Ovary (tissue), 9 donors: ENCODE results near the gene LYRM1. TPM values are rescaled to one million over a fixed set of nuclear protein-coding genes. Genes with fewer than 3 reads are reported as not detected.

Experiments used
- DNase-seq, 5 donors: peaks; one replicate each; pipeline ENCODE4 v3.0.0-alpha.2; 2019 to 2020
- H3K27ac ChIP-seq, 2 donors: fragments of 200-600 bp; one replicate each; pipeline versions ENCODE4 v1.5.1 to v1.8.0; 2019 to 2022
- H3K27me3 ChIP-seq: fragments of 200-600 bp; one replicate; pipeline ENCODE4 v1.8.0; 2022
- H3K36me3 ChIP-seq: fragments of 200-600 bp; sonication (generic); one replicate; pipeline ENCODE4 v1.5.1; 2019
- H3K4me1 ChIP-seq: one replicate; pipeline ENCODE4 v1.8.1; 2013; ENCODE audit warnings: mild to moderate bottlenecking, moderate library complexity; ENCODE audit not compliant: insufficient read depth
- H3K4me3 ChIP-seq: fragments of 200-600 bp; sonication (generic); one replicate; pipeline ENCODE4 v1.5.1; 2017
- H3K9me3 ChIP-seq, 2 donors: fragments of 200-600 bp in 1 of 2; sonication (generic) in 1 of 2; one replicate each; pipeline versions ENCODE4 v1.5.1 to v1.8.1; 2013 to 2019; ENCODE audit warnings: mild to moderate bottlenecking in 1 of 2, moderate library complexity in 1 of 2
- EP300 ChIP-seq: sonication (generic); formaldehyde crosslinking; IDR thresholded peaks from one replicate; pipeline ENCODE4 v1.6.1; 2017; ENCODE audit warnings: antibody characterized with exemption
- POLR2A ChIP-seq: fragments of 450-650 bp; IDR thresholded peaks from one replicate; pipeline ENCODE4 v1.6.1; 2017; ENCODE audit warnings: antibody characterized with exemption, mild to moderate bottlenecking, moderate library complexity
- WGBS, 3 donors: extraction: QIAGEN DNeasy Blood & Tissue Kit in 1 of 3; methylation state at CpG; one replicate each; pipeline versions ENCODE4 v1.1.5 to v1.1.7; 2013 to 2017; 5-methylcytosine and 5-hydroxymethylcytosine counted together
- intact Hi-C, 4 donors: fragments of 100-400 bp; cut with DNase I; formaldehyde crosslinking; loops; one replicate each; pipeline versions ENCODE4 v1.11.0 to v1.15.1; 2022 to 2023
- polyA plus RNA-seq, 2 donors: library from polyadenylated mRNA; stranded (reverse); fragments of 200-250 nt in 1 of 2; fragments of 350-450 nt in 1 of 2; fragmentation: Illumina TruSeq in 1 of 2; extraction: RNeasy Lipid Tissue Mini Kit (QIAGEN cat#74804) in 1 of 2; gene quantifications; one replicate each; pipeline ENCODE4 v1.2.3, GENCODE V29; 2013 to 2014
- total RNA-seq, 7 donors: library from RNA; depleted of rRNA in 2 of 7; stranded (reverse); fragments of >200 nt in 2 of 7; fragmentation: NEBNext Ultra II Directional in 3 of 7; extraction: Animal tissue kit (Norgen Biotek cat#: 25700) in 3 of 7; gene quantifications; one replicate each; pipeline versions ENCODE4 v1.1.0 to v1.2.4, GENCODE V29; 2016 to 2023
- TF ChIP-seq, protein P1 (sequence below), 3 donors: fragments of 450-650 bp in 2 of 3; fragments of 200-600 bp in 1 of 3; IDR thresholded peaks; one replicate each; pipeline versions ENCODE4 v1.5.1 to v1.8.0; 2016 to 2022; ENCODE audit warnings: antibody characterized with exemption in 3 of 3, mild to moderate bottlenecking in 1 of 3
- donor health status: DM: no; HTN: no; CAD: no; lungs with moderate emphysema.
- donor health status: DM: no; HTN: no; CAD: no.
- donor health status: Bipolar disorder and iron deficiency.
- donor health status: DM: yes; HTN: yes; CAD: no.
- donor health status: DM: no; HTN: no; CAD: no.
- donor health status: DM: yes; HTN: yes; CAD: no.

Gene LYRM1
- total and polyA plus RNA-seq, 9 donors: 31.6 to 64.5 (median 43.9) TPM

DNA sequence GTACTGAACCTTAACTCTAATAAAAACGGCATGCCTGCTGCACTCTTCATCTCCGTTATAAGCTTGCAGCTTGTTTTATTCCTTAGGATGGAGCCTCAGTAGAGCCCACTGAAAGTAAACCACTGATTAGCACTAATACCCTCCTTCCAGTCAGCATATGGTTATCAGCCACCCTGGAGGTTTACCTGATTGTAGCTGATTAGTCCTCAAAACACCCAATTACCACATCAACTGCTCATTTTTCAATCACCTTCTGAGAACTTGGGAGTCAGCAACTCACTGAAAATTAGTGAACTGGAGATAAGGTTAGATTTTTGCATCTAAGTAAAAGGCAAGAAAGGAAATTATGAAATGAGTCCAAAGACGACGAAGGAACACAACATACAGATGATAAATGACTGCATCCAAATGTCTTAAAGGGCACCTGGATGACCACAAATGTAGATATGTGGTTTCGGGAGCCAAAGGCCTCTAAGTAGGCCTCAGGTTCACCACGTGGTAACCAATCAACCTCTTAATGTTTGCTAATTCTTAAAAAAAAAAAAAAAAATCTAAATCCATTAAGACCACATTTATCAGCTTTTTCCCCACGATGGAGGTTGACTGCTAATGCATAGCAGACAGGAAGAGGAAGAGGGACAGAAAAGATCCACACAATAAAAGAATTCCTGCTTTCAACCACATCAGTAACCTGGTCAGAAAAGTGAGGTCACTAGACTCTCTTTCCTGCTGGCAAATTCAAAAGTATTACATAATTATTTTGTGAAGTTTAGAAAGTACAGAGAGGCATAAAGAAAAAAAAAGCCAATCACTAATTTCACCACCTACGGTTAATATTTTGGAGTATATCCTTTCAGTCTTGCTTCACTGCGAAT, 28.4 kb upstream of the LYRM1 start:
- DNase-seq: no peak
- TF ChIP-seq, protein P1, sequence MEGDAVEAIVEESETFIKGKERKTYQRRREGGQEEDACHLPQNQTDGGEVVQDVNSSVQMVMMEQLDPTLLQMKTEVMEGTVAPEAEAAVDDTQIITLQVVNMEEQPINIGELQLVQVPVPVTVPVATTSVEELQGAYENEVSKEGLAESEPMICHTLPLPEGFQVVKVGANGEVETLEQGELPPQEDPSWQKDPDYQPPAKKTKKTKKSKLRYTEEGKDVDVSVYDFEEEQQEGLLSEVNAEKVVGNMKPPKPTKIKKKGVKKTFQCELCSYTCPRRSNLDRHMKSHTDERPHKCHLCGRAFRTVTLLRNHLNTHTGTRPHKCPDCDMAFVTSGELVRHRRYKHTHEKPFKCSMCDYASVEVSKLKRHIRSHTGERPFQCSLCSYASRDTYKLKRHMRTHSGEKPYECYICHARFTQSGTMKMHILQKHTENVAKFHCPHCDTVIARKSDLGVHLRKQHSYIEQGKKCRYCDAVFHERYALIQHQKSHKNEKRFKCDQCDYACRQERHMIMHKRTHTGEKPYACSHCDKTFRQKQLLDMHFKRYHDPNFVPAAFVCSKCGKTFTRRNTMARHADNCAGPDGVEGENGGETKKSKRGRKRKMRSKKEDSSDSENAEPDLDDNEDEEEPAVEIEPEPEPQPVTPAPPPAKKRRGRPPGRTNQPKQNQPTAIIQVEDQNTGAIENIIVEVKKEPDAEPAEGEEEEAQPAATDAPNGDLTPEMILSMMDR (IDR thresholded peaks at IDR 0.05): no peak
- TF ChIP-seq EP300: no peak
- no peak for TF ChIP-seq POLR2A
- Histone ChIP-seq H3K27me3 (no peaks in the 10 kb centered on the region), H3K36me3 (no peaks in the 10 kb centered on the region), H3K4me3 (no peak overlapping the region), H3K9me3 (no peaks in the 10 kb centered on the region), H3K27ac (no peak overlapping the region), H3K4me1 (peaks cover 10% of the 10 kb centered on the region)
- 62 to 82% (median 76%) methylated on average over 9 of the region's 9 CpGs for WGBS, 3 donors
- intact Hi-C loops: no loop called here

DNA sequence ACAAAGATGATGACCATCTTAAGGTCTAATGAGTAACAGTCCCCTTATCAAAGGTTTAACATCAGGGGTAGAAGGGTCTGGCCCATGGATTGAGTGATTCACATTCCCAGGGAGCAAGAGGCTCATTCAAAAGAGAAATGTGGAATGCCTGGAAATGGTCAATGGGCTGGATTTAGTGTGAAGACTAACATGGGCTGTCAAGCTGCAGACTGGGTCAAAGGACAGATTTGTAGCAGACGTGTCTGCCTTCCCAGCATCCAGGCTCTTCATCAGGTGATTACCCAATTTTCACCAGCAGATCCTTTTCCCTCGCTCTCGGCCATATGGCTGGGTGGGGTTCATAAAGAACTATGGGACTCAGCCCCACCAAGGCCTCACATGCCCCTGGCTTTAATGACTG, 27.2 kb upstream of the LYRM1 start:
- Histone ChIP-seq H3K9me3 (no peaks in the 10 kb centered on the region), H3K27ac (no peak overlapping the region), H3K4me1 (peaks cover 9% of the 10 kb centered on the region), H3K4me3 (no peak overlapping the region), H3K27me3 (no peaks in the 10 kb centered on the region), H3K36me3 (no peaks in the 10 kb centered on the region)
- TF ChIP-seq EP300: no peak
- TF ChIP-seq, protein P1 (IDR thresholded peaks at IDR 0.05): no peak
- TF ChIP-seq POLR2A: no peak
- intact Hi-C loops: no loop called here
- 92 to 100% (median 97%) methylated on average over 3 of the region's 3 CpGs for WGBS, 3 donors
- no peak for DNase-seq

DNA sequence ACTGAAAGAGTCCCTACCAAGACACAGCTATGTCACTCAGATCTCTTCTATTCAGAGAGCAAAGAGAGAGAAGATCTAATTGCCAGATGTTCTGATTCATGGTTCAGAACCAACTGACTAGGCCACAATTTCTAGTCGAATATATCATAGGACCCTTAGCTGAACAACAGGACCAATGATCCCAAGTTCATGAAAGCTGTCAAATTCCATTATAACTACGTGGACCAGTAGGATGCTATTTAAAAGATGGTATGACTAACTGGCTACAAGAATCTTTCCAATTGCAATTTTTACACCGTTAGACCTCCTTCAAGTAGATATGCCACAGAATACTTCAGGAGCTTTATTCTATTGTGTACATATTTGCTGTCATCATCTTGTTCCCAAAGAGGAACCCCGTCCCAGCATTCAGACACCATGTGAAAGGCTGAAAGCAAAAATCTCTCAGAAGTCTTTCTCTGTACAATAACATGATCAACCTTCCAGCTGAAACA, 26.4 kb upstream of the LYRM1 start:
- intact Hi-C loops: no loop called here
- H3K27me3 ChIP-seq: no peaks in the 10 kb centered on the region
- H3K4me3 ChIP-seq: no peak overlapping the region
- DNase-seq: no peak
- 92 to 96% (median 96%) methylated on average over 4 of the region's 4 CpGs for WGBS, 3 donors
- H3K36me3 ChIP-seq: no peaks in the 10 kb centered on the region
- no peak overlapping the region for H3K27ac ChIP-seq
- TF ChIP-seq, protein P1 (IDR thresholded peaks at IDR 0.05): no peak
- TF ChIP-seq POLR2A (no peak), EP300 (no peak)
- no peaks in the 10 kb centered on the region for H3K9me3 ChIP-seq
- H3K4me1 ChIP-seq: peaks cover 4% of the 10 kb centered on the region

DNA sequence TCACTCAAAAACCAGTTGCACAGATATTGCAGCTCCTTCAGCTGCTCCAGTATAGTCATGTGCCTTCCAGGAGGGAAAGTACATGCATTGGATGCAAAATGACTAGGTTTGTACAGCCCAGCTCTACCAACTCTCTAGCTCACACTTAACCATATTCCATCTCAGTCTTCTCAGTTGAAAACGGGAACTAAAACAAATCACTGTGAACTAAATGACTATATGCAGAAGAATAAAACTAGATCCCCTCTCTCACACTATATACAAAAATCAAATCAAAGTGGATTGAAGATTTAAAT, 25.3 kb upstream of the LYRM1 start:
- TF ChIP-seq EP300: no peak
- TF ChIP-seq, protein P1 (IDR thresholded peaks at IDR 0.05): no peak
- no peak for TF ChIP-seq POLR2A
- WGBS, 3 donors: 92 to 98% (median 95%) methylated on average over 1 of the region's 1 CpG
- DNase-seq: no peak
- Histone ChIP-seq H3K4me1 (peaks cover 6% of the 10 kb centered on the region), H3K27ac (no peak overlapping the region), H3K36me3 (no peaks in the 10 kb centered on the region), H3K27me3 (no peaks in the 10 kb centered on the region), H3K9me3 (no peaks in the 10 kb centered on the region), H3K4me3 (no peak overlapping the region)
- intact Hi-C loops: no loop called here
